CD4-positive, alpha-beta T cell treated with Interleukin-4 for 1 hour (primary cell): Measurements from ENCODE around the gene GRIK3.

Experiments used
- DNase-seq, 2 donors: peaks; one replicate each; pipeline ENCODE4 v3.0.0-alpha.2; 2020 to 2022

The GRIK3 gene

GRCh38 chr1:36752431-36752830, 281.9 kb downstream of the GRIK3 start:
- DNase-seq: no peak

GRCh38 chr1:36751525-36751924, 282.8 kb downstream of the GRIK3 start:
- no peak for DNase-seq

GRCh38 chr1:36748466-36748865, 285.8 kb downstream of the GRIK3 start:
- DNase-seq: no peak
